Right renal pelvis (tissue), 4 donors: ENCODE data around the gene KLF1. TPM values are rescaled to one million over a fixed set of nuclear protein-coding genes. Genes with fewer than 3 reads are reported as not detected.
"Not testable (repeated sequence)": the region's sequence is repeated elsewhere in the genome, so short reads cannot be mapped to it uniquely, and the experiment has no call there.

Experiments used
- DNase-seq, 4 donors: peaks; one replicate each; pipeline ENCODE4 v3.0.0-alpha.2; 2013; ENCODE audit warnings: low read depth in 4 of 4, low spot score in 3 of 4, missing footprints in 1 of 4
- polyA plus RNA-seq, 4 donors: library from polyadenylated mRNA; unstranded; fragments of 120-200 nt; gene quantifications; one replicate each; pipeline ENCODE4 v1.2.1, GENCODE V29; 2013; ENCODE audit not compliant: insufficient read length in 4 of 4

Gene KLF1
- under 1 TPM; 0.41 to 0.49 (median 0.44) TPM for polyA plus RNA-seq

- no peak for DNase-seq
These were observed at the start of gene KLF1 for GRCh38 chr19:12886969-12887747. TSS of gene KLF1 (minus strand) at chr19:12887201. CDS start at chr19:12887140, 61 bp downstream.

GRCh38 chr19:12936582-12936981, 49.6 kb upstream of the KLF1 start:
- no peak for DNase-seq

GRCh38 chr19:12935071-12935470, 48.1 kb upstream of the KLF1 start:
- DNase-seq, result no peak

GRCh38 chr19:12933287-12934072, 46.5 kb upstream of the KLF1 start, which contains the start of gene FARSA:
TSS of gene FARSA (minus strand) at chr19:12933711. CDS start at chr19:12933696, 15 bp downstream.
- peak; percentile 82 to 88 (median 84) for DNase-seq

- DNase-seq, result no peak
These were observed 45.6 kb upstream of the KLF1 start for GRCh38 chr19:12932392-12933286.

- DNase-seq, result no peak
These were observed 43.1 kb upstream of the KLF1 start for GRCh38 chr19:12930002-12930645.

GRCh38 chr19:12924621-12925310, 37.8 kb upstream of the KLF1 start:
- no peak for DNase-seq

GRCh38 chr19:12922959-12923358, 36.0 kb upstream of the KLF1 start:
- DNase-seq, result no peak

- no peak for DNase-seq
These were observed 34.0 kb upstream of the KLF1 start for GRCh38 chr19:12921047-12921446.

- no peak for DNase-seq
These were observed 31.3 kb upstream of the KLF1 start for GRCh38 chr19:12918253-12918652.

- DNase-seq, result not testable (repeated sequence)
These were observed 28.9 kb upstream of the KLF1 start for GRCh38 chr19:12915860-12916259.

- DNase-seq, result no peak
These were observed 27.1 kb upstream of the KLF1 start for GRCh38 chr19:12913851-12914690.

- DNase-seq, result no peak
These were observed 26.1 kb upstream of the KLF1 start for GRCh38 chr19:12913011-12913561.

GRCh38 chr19:12912571-12912970, 25.6 kb upstream of the KLF1 start:
- no peak for DNase-seq

- DNase-seq, result no peak
These were observed 20.2 kb upstream of the KLF1 start for GRCh38 chr19:12907166-12907565.

GRCh38 chr19:12899891-12900518, 13.0 kb upstream of the KLF1 start:
- DNase-seq, result no peak

GRCh38 chr19:12896460-12896859, 9.5 kb upstream of the KLF1 start:
- no peak for DNase-seq

GRCh38 chr19:12893582-12893981, 6.6 kb upstream of the KLF1 start:
- DNase-seq, result no peak
